Measurements from ENCODE around the gene NCAPG2.

The NCAPG2 gene

GRCh38 chr7:158743219-158743618, 38.6 kb upstream of the NCAPG2 start:
- Histone ChIP-seq H3K27me3 (ENCODE audit: control insufficient read depth in 1 of 2, insufficient read depth in 2 of 2, low read length in 2 of 2) (no peaks in the 10 kb centered on the region), H3K4me1 (ENCODE audit: control insufficient read depth, insufficient read depth, low read length) (peaks cover 20% of the 10 kb centered on the region), H3K9me3 (ENCODE audit: control insufficient read depth in 2 of 2, low read length in 2 of 2) (no peaks in the 10 kb centered on the region), H3K36me3 (ENCODE audit: control insufficient read depth in 2 of 2, insufficient read depth in 2 of 2, low read length in 2 of 2) (peaks cover 30 to 59% of the 10 kb centered on the region in 2 donors), H3K4me3 (ENCODE audit: low read length in 2 of 2) (no peak overlapping the region), H3K9ac (ENCODE audit: low read length in 2 of 2) (no peak overlapping the region), H3K27ac (ENCODE audit: low read length) (no peak overlapping the region)

DNA sequence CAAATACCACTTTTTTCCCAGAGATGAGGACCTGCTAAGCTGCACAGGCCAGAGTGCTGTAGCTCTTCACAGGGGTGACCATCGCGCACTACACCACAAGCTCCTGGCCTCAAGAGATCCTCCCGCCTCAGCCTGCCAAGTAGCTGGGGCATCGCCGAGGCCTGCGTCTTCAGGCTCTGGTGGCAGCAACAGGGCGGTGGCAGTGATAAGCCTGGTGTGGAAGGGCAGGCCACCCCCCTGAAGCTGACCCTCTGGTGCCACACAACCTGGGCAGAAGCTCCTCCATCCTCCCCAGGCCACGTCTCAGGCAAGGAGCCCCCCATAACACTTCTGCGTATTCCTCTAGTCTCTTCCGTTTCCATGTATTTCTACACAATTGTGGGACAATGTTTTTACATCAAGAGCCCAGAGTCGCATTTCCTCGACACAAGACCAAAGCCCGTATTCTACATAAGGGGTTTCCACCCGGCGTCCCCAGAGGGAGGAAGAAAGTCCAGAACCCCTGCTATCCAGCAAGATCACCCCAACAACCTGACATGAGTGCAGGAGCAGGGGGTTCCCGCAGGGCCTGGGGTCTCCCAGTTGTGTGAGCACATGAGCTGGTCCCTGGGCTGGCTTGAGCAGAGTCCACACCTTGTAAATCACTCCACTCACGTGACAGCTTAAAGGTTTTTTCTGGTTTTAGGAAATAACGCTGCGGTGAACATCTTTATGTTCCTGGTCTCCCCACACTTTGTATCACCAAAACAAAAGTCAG, 37.6 kb upstream of the NCAPG2 start:
- no peak overlapping the region for H3K9ac ChIP-seq (ENCODE audit: low read length in 2 of 2)
- H3K36me3 ChIP-seq (ENCODE audit: control insufficient read depth in 2 of 2, insufficient read depth in 2 of 2, low read length in 2 of 2), result peaks cover 28 to 55% of the 10 kb centered on the region in 2 donors
- H3K27ac ChIP-seq (ENCODE audit: low read length), result peak overlapping the region; percentile 80
- no peaks in the 10 kb centered on the region for H3K9me3 ChIP-seq (ENCODE audit: control insufficient read depth in 2 of 2, low read length in 2 of 2)
- no peaks in the 10 kb centered on the region for H3K27me3 ChIP-seq (ENCODE audit: control insufficient read depth in 1 of 2, insufficient read depth in 2 of 2, low read length in 2 of 2)
- H3K4me3 ChIP-seq (ENCODE audit: low read length in 2 of 2), result no peak overlapping the region
- peaks cover 20% of the 10 kb centered on the region for H3K4me1 ChIP-seq (ENCODE audit: control insufficient read depth, insufficient read depth, low read length)

- Histone ChIP-seq H3K36me3 (ENCODE audit: control insufficient read depth in 2 of 2, insufficient read depth in 2 of 2, low read length in 2 of 2) (peaks cover 35 to 62% of the 10 kb centered on the region in 2 donors), H3K4me3 (ENCODE audit: low read length in 2 of 2) (no peak overlapping the region), H3K27me3 (ENCODE audit: control insufficient read depth in 1 of 2, insufficient read depth in 2 of 2, low read length in 2 of 2) (no peaks in the 10 kb centered on the region), H3K27ac (ENCODE audit: low read length) (peak overlapping the region; percentile 80), H3K4me1 (ENCODE audit: control insufficient read depth, insufficient read depth, low read length) (peaks cover 20% of the 10 kb centered on the region), H3K9ac (ENCODE audit: low read length in 2 of 2) (no peak overlapping the region), H3K9me3 (ENCODE audit: control insufficient read depth in 2 of 2, low read length in 2 of 2) (no peaks in the 10 kb centered on the region)
Measured at GRCh38 chr7:158741294-158741666, 36.7 kb upstream of the NCAPG2 start.

DNA sequence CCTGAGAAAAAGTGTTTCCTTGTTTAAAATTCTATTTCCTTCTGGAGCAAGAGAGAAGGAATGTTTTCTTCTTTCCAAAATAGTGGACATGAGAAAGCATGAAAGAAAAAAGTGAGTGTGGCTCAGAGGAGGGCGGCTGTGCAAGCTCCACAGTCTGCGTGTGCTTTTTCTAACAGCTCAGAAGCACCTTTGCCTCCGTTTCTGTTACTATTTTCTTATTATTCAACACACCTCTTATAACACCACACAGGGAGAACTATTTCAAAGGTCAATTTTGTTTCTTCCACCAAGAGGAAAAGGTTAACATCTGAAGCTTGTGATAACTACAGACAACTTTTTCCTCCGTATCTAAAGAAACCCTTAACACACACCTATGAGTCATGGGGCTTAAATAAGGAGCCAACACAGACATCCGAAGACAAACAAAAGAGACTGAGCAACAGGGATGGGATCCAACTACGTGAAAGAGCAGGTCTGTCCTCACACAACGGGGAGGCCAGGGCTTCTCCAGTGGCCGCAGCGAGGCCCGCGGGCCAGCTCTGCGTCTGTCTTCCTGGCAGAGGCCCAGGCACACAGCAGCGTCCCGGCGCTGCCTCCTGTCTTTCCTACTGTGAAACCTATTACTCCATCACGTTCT, 36.2 kb upstream of the NCAPG2 start:
- Histone ChIP-seq H3K36me3 (ENCODE audit: control insufficient read depth in 2 of 2, insufficient read depth in 2 of 2, low read length in 2 of 2) (peaks cover 40 to 58% of the 10 kb centered on the region in 2 donors), H3K27me3 (ENCODE audit: control insufficient read depth in 1 of 2, insufficient read depth in 2 of 2, low read length in 2 of 2) (no peaks in the 10 kb centered on the region), H3K27ac (ENCODE audit: low read length) (peak overlapping the region; percentile 80)

DNA sequence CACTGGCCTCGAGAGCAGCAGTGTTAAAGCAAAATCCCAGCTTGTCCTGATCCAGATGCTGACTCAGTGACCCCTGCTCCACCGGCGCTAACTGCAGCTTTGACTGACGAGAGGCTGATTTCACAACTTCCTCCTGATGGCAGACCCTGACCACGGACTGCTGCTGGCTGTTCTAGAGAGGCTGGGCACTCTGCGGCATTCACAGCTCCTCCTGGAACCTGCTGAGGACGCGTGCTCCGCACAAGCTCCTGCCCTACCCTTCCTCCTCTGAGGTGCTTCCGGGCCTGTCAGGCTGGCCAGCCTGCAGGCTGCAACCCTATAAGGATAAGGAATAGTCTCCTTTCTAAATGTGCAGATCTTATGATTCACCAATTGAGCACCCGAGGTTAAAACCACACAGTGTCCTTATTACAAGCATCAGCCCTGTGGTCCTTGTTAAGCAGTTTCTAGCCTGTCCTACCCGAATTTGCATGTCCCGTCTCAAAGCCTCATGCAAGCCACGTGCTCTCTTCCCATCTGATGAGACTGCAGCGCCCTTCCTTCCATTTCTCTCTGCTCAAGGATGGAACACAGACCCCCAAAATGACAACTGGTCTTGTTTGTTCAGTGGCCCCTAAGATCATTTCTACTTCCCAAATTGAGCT, 35.5 kb upstream of the NCAPG2 start:
- peaks cover 38 to 63% of the 10 kb centered on the region in 2 donors for H3K36me3 ChIP-seq (ENCODE audit: control insufficient read depth in 2 of 2, insufficient read depth in 2 of 2, low read length in 2 of 2)

More for the DNA sequence above, 36.2 kb upstream of the NCAPG2 start:
- Histone ChIP-seq H3K4me1 (ENCODE audit: control insufficient read depth, insufficient read depth, low read length) (peaks cover 20% of the 10 kb centered on the region), H3K4me3 (ENCODE audit: low read length in 2 of 2) (no peak overlapping the region), H3K9ac (ENCODE audit: low read length in 2 of 2) (peak overlapping the region; percentile 40 to 51), H3K9me3 (ENCODE audit: control insufficient read depth in 2 of 2, low read length in 2 of 2) (no peaks in the 10 kb centered on the region)

DNA sequence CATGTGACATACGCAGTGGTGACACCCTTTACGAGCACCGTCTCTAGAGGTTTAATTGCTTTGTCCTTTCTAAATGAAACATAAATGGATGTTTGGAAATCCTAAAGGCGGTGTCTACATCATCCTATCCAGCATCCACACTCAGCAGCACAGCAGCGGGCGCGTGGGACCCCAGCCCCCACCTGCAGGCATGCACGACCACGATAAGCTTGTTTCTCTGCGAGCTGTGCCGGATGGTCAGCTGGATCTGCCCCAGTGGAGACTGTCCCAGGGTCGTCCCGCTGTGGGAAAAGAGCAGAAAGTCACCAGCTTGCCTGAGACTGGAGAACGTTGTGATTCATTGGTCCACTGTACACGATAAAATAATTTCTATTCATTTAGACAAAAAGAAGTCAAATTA, 34.2 kb upstream of the NCAPG2 start:
- Histone ChIP-seq H3K27me3 (ENCODE audit: control insufficient read depth in 1 of 2, insufficient read depth in 2 of 2, low read length in 2 of 2) (no peaks in the 10 kb centered on the region), H3K4me3 (ENCODE audit: low read length in 2 of 2) (no peak overlapping the region), H3K4me1 (ENCODE audit: control insufficient read depth, insufficient read depth, low read length) (peaks cover 20% of the 10 kb centered on the region), H3K9ac (ENCODE audit: low read length in 2 of 2) (no peak overlapping the region), H3K27ac (ENCODE audit: low read length) (no peak overlapping the region), H3K9me3 (ENCODE audit: control insufficient read depth in 2 of 2, low read length in 2 of 2) (no peaks in the 10 kb centered on the region), H3K36me3 (ENCODE audit: control insufficient read depth in 2 of 2, insufficient read depth in 2 of 2, low read length in 2 of 2) (peaks cover 41 to 71% of the 10 kb centered on the region in 2 donors)

More for the DNA sequence above, 35.5 kb upstream of the NCAPG2 start:
- Histone ChIP-seq H3K27ac (ENCODE audit: low read length) (peak overlapping the region; percentile 80), H3K4me3 (ENCODE audit: low read length in 2 of 2) (peak overlapping the region in 1 of 2 donors; percentile 52), H3K9ac (ENCODE audit: low read length in 2 of 2) (peak overlapping the region in 1 of 2 donors; percentile 40), H3K27me3 (ENCODE audit: control insufficient read depth in 1 of 2, insufficient read depth in 2 of 2, low read length in 2 of 2) (no peaks in the 10 kb centered on the region), H3K9me3 (ENCODE audit: control insufficient read depth in 2 of 2, low read length in 2 of 2) (no peaks in the 10 kb centered on the region), H3K4me1 (ENCODE audit: control insufficient read depth, insufficient read depth, low read length) (peaks cover 20% of the 10 kb centered on the region)

- H3K36me3 ChIP-seq (ENCODE audit: control insufficient read depth in 2 of 2, insufficient read depth in 2 of 2, low read length in 2 of 2), result peaks cover 41 to 62% of the 10 kb centered on the region in 2 donors
Measured at GRCh38 chr7:158737064-158737695, 32.6 kb upstream of the NCAPG2 start.

DNA sequence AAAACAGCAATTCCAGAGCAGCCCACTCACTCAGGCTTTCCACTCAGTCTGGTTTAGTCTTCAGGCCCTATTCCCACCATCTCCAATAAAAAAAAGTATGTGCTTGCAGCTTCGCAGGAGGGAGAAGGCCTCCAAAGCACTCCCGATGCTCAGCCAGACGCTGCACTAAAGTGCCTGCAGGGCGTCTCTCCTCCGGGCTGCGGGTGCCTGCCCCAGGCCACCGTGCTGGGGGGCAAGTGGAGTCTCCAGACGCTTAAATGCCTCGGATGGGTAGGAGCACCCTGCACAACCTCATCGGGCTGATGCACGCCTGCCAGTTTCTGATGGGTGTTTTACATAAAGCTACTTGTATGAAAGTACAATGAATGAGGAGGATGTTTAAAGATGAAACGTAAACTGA, 31.3 kb upstream of the NCAPG2 start:
- H3K4me3 ChIP-seq (ENCODE audit: low read length in 2 of 2), result no peak overlapping the region
- no peak overlapping the region for H3K9ac ChIP-seq (ENCODE audit: low read length in 2 of 2)
- H3K27me3 ChIP-seq (ENCODE audit: control insufficient read depth in 1 of 2, insufficient read depth in 2 of 2, low read length in 2 of 2), result no peaks in the 10 kb centered on the region
- no peak overlapping the region for H3K27ac ChIP-seq (ENCODE audit: low read length)
- peaks cover 12% of the 10 kb centered on the region for H3K4me1 ChIP-seq (ENCODE audit: control insufficient read depth, insufficient read depth, low read length)
- H3K9me3 ChIP-seq (ENCODE audit: control insufficient read depth in 2 of 2, low read length in 2 of 2), result no peaks in the 10 kb centered on the region
- H3K36me3 ChIP-seq (ENCODE audit: control insufficient read depth in 2 of 2, insufficient read depth in 2 of 2, low read length in 2 of 2), result peaks cover 41 to 55% of the 10 kb centered on the region in 2 donors

More at GRCh38 chr7:158737064-158737695, 32.6 kb upstream of the NCAPG2 start:
- no peaks in the 10 kb centered on the region for H3K27me3 ChIP-seq (ENCODE audit: control insufficient read depth in 1 of 2, insufficient read depth in 2 of 2, low read length in 2 of 2)
- no peak overlapping the region for H3K9ac ChIP-seq (ENCODE audit: low read length in 2 of 2)
- H3K9me3 ChIP-seq (ENCODE audit: control insufficient read depth in 2 of 2, low read length in 2 of 2), result no peaks in the 10 kb centered on the region
- H3K4me3 ChIP-seq (ENCODE audit: low read length in 2 of 2), result no peak overlapping the region
- no peak overlapping the region for H3K27ac ChIP-seq (ENCODE audit: low read length)
- H3K4me1 ChIP-seq (ENCODE audit: control insufficient read depth, insufficient read depth, low read length), result peaks cover 20% of the 10 kb centered on the region

DNA sequence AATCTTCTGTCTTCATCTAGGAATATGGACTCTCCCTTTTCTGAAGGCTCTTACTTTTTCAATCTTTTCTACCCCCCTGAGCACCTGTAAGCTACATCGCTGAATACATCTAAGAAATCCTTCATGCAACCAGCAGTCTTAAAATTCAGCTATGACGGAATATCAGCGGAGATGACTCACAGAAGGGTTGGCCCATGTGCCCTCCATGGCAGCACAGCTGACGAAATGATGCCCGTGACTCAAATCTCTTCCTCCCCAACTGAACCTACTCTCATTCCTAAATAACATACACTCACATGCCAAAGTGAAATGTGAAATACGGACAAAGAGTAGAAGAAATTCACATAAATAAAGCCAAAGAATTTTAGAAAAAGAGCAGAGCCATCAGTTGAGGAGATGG, 30.3 kb upstream of the NCAPG2 start:
- Histone ChIP-seq H3K4me1 (ENCODE audit: control insufficient read depth, insufficient read depth, low read length) (peaks cover 2% of the 10 kb centered on the region), H3K27ac (ENCODE audit: low read length) (no peak overlapping the region), H3K9me3 (ENCODE audit: control insufficient read depth in 2 of 2, low read length in 2 of 2) (no peaks in the 10 kb centered on the region), H3K9ac (ENCODE audit: low read length in 2 of 2) (no peak overlapping the region), H3K27me3 (ENCODE audit: control insufficient read depth in 1 of 2, insufficient read depth in 2 of 2, low read length in 2 of 2) (no peaks in the 10 kb centered on the region), H3K4me3 (ENCODE audit: low read length in 2 of 2) (no peak overlapping the region), H3K36me3 (ENCODE audit: control insufficient read depth in 2 of 2, insufficient read depth in 2 of 2, low read length in 2 of 2) (peaks cover 43 to 51% of the 10 kb centered on the region in 2 donors)

DNA sequence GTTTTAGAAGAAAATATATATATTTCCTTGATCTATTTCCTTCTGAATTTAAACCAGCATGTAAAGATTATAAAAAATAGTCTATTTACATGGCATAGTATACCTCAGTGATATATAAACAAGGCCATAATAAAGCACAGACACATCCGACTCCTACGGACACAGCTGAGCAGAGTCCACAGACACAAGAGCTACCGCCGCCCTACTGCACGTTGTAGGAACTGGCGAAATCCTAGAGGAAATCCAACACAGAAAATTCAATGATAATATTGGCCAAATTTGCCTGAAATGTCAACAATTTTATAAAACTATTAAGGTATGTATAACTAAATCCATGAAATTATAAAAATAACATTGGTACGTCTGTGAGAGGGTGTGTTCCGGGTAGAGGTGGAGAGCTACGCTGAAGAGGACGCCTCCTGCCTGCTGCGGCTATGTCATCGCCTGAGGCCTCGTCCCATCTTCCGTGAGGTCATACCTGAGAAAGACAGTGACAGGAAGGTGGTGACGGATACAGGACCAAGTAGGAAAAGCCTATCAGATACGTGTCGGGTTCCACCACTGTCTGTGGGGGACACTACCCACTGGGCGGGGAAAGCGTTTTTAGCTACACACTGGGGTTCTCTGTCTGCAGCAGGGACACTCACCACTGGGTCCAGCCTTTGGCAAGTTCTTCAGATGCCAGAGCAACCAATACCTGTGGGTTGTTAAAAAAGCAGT, 29.3 kb upstream of the NCAPG2 start:
- no peak overlapping the region for H3K9ac ChIP-seq (ENCODE audit: low read length in 2 of 2)
- no peaks in the 10 kb centered on the region for H3K4me1 ChIP-seq (ENCODE audit: control insufficient read depth, insufficient read depth, low read length)
- H3K9me3 ChIP-seq (ENCODE audit: control insufficient read depth in 2 of 2, low read length in 2 of 2), result no peaks in the 10 kb centered on the region
- peaks cover 43 to 49% of the 10 kb centered on the region in 2 donors for H3K36me3 ChIP-seq (ENCODE audit: control insufficient read depth in 2 of 2, insufficient read depth in 2 of 2, low read length in 2 of 2)
- H3K4me3 ChIP-seq (ENCODE audit: low read length in 2 of 2), result no peak overlapping the region
- H3K27me3 ChIP-seq (ENCODE audit: control insufficient read depth in 1 of 2, insufficient read depth in 2 of 2, low read length in 2 of 2), result no peaks in the 10 kb centered on the region
- no peak overlapping the region for H3K27ac ChIP-seq (ENCODE audit: low read length)

Data from stomach smooth muscle (tissue), 2 donors.